HCEC 1CT (cell line): ENCODE data around the gene OR9I1.

Experiments
- DNase-seq: peaks from one replicate; pipeline ENCODE4 v3.0.0-alpha.2; 2017

Gene OR9I1, protein sequence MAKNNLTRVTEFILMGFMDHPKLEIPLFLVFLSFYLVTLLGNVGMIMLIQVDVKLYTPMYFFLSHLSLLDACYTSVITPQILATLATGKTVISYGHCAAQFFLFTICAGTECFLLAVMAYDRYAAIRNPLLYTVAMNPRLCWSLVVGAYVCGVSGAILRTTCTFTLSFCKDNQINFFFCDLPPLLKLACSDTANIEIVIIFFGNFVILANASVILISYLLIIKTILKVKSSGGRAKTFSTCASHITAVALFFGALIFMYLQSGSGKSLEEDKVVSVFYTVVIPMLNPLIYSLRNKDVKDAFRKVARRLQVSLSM

DNA sequence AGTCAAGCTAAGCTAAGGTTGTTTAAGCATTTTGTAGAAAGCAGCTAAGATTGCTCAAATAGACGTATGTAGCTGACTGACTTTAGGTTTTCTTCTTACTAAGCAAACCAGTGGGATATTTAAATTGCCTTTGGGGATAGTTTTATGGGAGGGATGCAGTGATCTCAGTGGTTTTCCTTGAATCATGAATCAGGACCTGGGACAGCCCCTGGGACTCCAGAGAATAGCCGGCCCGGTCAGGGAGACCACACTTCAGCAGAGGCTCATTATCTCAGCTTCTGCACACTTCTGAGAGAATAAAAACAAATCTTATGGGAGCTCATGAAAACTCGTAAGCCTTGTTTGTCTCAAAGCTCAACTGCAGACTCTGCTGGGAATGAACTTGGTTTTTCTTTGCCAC, at the start of gene OR9I1:
TSS of gene OR9I1 (minus strand) at position 62 of the 400 bp plus-strand sequence. CDS start 6,086 bp downstream, outside the sequence.
- no peak for DNase-seq

DNA sequence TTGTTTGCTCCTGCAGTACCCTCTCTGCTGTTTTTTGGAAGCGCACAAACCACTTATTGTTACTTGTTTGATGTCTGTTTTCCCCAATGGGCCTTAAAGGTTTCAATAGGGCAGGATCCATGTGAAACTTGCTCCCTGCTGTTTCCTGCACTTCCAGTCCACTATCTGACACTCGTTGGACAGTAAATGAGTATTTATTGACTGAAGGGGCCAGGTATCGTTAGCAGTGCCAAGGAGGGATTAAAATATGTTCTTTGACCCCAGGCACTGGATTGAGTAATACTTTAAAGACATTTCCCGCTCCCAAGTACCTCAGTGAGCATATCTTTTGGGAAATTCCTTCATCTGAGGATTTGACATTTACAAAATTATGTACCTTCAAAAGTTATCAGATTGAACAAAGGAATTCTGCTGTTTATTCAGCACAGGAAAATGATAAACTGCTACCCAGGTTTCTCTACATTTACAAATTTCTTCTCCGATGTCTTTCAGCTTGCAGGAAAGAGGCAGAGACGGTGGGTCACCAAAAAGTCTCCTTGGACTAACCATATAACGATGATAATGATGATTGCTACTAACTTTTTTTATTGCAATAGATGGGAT, 40.3 kb upstream of the OR9I1 start:
- DNase-seq, result no peak

DNA sequence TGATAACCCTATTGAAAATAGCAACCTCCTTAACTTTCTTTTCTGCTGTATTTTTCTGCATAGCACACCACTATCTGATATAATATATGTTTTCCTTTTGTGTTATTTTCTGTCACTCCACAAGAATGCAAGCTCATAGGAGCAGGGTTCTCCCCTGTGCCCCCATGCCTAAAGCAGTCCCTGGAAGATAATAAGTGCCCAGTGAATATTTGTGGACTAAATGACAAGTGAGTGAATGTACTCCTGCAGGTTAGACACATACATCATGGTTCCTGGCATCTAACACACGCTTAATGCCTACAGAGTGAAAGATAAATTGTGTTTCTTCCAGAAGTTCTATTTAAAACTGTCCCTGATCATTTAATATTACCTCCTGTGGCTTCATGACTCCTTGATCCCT, 39.7 kb upstream of the OR9I1 start:
- no peak for DNase-seq

DNA sequence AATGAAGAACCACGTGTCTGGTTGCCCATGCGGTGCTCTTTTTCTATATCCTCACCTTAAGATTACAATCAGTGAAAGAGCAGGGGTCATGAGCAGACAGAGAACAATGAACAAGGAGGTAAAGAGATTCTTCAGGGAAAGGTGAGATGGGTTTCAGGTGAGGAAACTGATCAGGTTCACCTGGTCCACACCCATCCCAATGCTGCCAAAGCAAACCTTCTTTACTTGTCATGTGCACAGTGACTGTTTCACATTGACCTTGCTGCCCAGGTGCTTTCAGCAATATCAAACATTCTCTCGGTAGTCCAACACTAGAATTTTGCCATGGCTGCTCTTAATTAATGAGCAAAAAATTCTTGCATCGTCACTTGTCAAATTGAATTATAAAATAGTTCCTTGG, 39.1 kb upstream of the OR9I1 start:
- DNase-seq, result no peak

DNA sequence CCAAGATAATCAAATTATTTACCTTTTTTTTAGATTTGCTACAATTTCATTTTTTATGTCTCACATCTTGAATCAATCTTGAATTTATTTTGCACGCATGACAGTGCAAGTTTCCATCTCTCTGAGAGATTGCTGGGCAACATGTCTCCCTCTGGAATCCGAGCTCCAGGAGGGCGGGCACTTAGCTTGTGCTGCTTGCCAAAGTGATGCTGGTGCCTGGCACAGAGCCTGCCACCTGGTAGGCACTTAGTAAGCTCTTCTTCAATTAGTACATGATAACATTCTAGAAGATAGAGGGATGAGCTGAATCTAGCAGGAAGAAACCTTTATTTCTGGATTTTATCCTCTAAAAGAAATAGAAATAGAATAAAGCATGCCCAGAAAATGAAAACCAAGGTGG, 27.5 kb upstream of the OR9I1 start:
- no peak for DNase-seq

DNA sequence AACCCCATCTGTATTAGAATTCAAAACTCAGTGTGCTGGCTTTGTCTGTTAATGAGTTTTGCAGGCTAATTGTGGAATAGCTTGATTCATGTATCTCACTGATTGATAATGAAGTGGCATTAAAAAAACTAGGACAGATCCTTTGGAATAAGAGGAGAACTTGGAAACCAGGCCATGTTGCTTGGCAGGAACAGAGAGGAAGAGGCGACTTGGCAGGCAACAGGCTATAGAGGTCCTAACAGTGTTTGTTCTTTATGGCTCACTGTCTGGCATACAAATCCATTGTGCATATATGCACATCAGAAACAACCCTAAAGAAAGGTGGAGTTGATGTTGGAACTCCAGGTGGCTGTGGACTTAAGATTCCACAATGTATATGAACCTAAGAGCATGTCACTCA, 17.4 kb upstream of the OR9I1 start:
- no peak for DNase-seq

DNA sequence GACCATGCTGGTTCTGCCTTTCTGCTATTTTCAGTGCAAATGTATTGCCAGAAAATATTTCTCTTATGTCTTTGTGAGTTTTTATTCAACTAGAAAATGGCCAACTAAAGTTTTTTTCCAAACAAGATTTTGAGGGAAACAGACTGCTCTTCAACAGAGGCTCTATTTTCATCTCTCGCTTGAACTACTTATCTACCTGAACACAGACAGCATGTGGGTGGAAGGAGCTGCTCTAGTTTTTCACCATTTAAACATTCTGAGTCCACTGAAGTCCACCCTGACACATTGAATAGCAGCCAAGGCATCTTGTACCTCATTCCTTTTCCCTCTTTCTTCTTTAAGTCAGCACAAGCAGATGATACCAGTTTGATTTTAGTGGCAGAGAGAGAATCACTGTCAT, 9.8 kb upstream of the OR9I1 start:
- no peak for DNase-seq

DNA sequence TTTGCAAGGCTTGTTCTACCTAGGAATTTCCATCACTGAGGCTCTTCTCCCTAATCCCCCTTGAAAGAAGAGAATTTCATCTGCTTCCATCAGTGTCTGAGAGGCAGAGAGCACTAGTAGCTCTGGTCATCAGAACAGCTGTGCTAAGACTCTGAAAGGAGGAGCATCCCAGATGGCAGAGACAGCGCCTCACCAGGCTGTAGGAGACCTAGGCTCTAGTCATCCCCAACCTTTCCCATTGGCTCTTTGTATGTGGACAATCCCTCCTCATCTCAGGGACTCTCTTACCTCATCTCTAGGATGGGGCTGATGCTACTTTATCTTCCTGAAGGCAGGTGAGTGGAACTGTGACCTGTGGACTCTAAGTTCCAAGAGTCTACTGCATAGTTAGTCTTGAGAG, 8.8 kb upstream of the OR9I1 start:
- DNase-seq, result peak; percentile 32

DNA sequence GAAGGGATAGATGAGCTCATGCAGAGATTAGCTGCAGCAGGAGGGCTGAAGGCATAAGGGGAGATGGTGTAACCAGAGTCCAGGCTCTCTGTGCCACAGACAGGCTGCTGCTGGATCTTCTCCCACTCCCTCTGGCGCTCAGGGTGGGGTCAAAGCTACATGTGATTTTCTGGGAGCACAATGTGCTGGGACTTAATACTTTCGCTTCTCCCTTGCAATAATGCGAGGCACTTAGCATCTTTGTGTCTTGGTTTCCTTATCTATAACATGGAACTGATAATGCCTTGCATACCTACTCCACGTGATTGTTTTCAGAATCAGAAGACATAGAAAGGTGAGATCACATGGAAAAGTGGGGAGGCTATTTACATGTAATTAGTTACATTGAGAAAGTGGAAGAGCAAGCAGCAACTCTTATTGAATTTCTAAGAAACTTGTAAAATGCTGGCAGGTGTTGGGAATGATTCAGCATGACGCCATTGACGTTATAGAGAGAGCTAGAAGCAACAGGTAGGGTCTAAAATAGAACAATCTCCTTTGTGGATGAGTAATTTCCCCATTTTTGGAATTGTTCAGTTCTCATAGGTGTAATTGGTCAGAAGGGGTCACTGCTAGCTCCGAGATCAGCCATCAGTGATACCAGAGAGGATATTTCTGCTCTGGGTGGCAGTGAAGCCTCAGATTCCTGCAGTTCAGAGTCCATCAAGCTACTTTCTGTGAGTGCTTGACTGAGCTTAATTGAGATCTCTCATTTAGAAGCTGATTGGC, 8.2 kb upstream of the OR9I1 start:
- peak; percentile 11 for DNase-seq

DNA sequence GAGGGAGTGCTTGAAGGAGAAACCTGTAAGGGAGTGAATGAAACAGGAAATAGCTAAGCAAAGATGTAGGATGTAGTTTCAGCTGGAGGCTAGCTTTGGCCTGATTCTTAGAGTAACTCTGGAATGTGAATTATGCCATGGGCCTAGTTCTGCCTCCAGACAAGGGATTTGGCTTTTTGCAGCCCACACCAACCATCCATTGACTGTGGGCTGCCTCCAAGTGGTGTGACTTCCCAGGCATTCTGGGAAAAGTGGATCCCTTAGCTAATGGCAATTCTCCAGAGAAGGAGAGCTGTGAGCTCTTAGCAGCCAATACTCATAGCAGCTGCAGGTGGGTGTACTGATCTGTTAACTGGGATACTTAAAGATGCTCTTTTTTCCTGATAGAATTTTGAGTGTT, 2.0 kb upstream of the OR9I1 start:
- no peak for DNase-seq

DNA sequence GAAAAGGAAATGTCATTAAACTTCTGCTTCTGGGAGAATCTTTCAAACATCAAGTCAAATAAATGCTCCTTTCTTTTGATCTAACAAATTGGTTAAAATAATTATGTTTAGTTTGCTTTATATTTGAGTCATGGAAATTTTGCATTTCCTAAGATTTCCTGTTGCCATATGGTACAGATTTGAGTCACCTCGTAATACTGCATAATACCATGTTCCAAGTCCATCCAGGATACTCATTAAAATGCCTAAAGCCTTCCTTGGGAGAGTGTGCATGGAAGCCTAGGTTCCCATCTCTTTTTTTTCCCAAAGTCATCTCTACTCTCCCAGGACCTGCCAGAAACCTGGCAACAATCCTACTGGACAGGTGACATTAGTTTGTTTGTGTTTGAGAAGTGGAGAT, 4.2 kb downstream of the OR9I1 start:
- DNase-seq, result peak; percentile 56

DNA sequence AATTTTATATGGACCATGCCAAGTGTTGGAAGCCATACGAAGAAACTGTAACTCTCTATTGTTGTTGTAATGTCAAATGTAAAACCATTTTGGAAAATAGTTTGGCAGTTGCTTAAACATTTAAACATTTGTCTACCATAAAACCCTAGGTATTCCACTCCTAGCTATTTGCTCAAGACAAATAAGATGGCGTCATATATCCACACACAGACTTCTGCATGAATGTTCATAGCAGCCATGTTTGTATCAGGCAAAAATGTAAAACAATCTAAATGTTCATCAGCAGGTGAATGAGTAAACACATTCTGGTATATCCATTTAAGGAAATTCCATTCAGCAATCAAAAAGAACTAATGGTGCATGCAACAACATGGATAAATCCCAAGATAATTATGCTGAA, 27.9 kb downstream of the OR9I1 start:
- DNase-seq, result no peak

DNA sequence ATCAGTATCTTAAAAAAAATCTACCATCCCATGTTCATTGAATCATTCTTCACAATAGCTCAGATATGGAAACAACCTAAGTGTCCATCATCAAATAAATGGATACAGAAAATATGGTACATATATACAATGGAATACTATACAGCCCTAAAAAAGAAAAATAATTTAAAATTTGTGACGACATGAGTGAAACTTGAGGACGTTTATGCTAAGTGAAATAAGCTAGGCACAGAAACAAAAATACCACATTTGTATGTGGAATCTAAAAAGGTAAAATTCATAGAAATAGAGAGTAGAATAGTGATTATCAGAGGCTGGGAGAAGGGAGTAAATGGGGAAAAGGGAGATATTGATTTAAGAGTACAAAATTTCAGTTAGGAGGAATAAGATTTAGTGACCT, 38.8 kb downstream of the OR9I1 start:
- DNase-seq, result no peak

DNA sequence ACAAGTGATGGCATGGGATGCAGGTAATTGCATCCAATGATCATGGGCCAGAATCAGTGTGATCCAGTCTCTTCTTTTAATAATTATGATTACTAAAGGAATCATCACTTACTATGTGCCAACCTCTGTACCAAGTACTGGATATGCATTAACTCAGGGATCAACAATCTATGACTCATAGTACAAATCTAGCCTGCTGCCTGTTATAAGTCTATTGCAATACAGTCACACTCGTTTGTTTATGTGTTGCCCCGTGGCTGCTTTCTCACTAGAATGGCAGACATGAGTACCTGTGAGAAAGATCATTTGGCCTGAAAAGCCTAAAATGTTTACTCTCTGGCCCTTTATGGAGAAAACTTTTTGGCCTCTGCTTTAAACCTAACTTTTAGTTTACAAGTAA, 49.5 kb downstream of the OR9I1 start:
- peak; percentile 92 for DNase-seq

DNA sequence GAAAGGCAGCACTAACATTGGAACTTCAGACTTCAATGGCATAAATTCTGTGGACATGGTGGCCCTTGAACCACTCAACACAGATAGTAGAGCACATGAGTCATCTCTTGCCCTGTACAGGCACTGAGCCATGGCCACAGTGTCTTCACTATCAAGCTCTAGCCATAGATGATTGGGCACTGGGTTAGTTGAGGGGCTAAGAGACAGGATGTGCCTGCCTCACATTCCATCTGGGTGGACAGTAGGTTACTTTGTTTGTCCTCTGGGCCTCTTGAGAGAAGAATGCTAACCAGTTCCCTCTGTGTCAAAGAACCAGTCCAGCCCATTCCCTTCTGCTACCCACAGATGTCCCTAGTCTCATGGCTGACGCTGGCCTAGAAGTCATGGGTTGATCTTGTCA, 54.7 kb downstream of the OR9I1 start:
- no peak for DNase-seq

DNA sequence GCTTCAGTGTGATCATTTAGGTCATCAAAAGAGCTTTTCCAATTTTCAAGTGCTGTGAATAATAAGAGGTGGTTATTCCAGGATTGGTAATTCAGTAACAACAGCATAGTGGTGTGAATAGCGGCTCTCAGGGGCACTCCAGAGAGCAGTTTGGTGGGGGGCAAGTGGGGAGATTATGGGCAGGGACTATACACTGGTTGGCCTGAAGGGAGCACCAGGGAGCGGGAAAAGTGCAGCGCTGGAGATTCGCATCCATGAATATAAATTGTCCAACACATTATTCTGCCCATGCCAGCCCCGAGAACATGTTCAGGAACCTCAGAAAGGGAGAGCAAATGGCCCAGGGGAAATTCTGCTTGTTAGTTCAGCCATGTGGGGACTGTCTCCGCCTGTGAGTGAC, 56.7 kb downstream of the OR9I1 start:
- no peak for DNase-seq

DNA sequence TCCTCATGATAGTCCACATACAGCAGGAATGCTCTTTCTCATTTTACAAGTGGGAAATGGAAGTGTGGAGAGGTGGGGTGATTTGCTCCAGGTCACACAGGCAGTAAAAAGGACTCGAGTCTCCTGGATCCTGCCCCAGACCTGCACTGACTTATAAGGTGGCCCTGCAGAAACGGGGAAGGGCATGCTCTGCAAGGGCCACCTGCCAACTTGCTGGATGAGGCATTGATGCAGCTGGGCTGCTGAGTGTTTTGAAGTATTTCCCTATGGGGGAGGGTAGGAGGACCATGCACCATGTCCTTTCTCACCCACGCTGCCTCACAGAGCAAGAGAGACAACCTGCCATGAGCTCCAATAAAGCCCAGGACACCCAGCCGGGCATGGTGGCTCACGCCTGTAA, 57.6 kb downstream of the OR9I1 start:
- DNase-seq, result peak; percentile 19
